Karpas-422 (cell line): ENCODE data around the gene BACH2. TPM values are rescaled to one million over a fixed set of nuclear protein-coding genes. Genes with fewer than 3 reads are reported as not detected.
"Not testable (repeated sequence)": the region's sequence is repeated elsewhere in the genome, so short reads cannot be mapped to it uniquely, and the experiment has no call there.

ENCODE experiments used
- DNase-seq: peaks from one replicate; pipeline ENCODE4 v3.0.0-alpha.2; 2015
- H2AFZ ChIP-seq: fragments of 200-600 bp; sonication (generic); 2 replicates; pipeline ENCODE4 v1.6.1; 2014; ENCODE audit warnings: antibody characterized with exemption, low read length, mixed read lengths
- H3K27ac ChIP-seq: fragments of 200-600 bp; sonication (generic); 2 replicates; pipeline ENCODE4 v1.5.1; 2014; ENCODE audit warnings: mild to moderate bottlenecking, low read length, moderate library complexity
- H3K27me3 ChIP-seq: fragments of 200-600 bp; sonication (generic); 2 replicates; pipeline ENCODE4 v1.6.1; 2014; ENCODE audit warnings: low read length, mixed read lengths
- H3K36me3 ChIP-seq: fragments of 200-600 bp; sonication (generic); 2 replicates; pipeline ENCODE4 v1.6.1; 2014; ENCODE audit warnings: low read length, mixed read lengths; ENCODE audit not compliant: insufficient read depth
- H3K4me1 ChIP-seq: fragments of 200-600 bp; sonication (generic); 2 replicates; pipeline ENCODE4 v1.6.1; 2014; ENCODE audit warnings: mild to moderate bottlenecking, low read length, mixed read lengths
- H3K4me2 ChIP-seq: fragments of 200-600 bp; sonication (generic); 2 replicates; pipeline ENCODE4 v1.6.1; 2014; ENCODE audit warnings: low read length, low read depth, mild to moderate bottlenecking; ENCODE audit not compliant: poor library complexity, severe bottlenecking
- H3K4me3 ChIP-seq: fragments of 200-600 bp; sonication (generic); 2 replicates; pipeline ENCODE4 v1.5.1; 2014; ENCODE audit warnings: mild to moderate bottlenecking, antibody characterized with exemption, low read length, mixed read lengths
- H3K79me2 ChIP-seq: fragments of 200-600 bp; sonication (generic); 2 replicates; pipeline ENCODE4 v1.6.1; 2014; ENCODE audit warnings: mild to moderate bottlenecking, low read length, mixed read lengths
- H3K9ac ChIP-seq: fragments of 200-600 bp; sonication (generic); 2 replicates; pipeline ENCODE4 v1.6.0; 2014; ENCODE audit warnings: low read length
- H3K9me2 ChIP-seq: fragments of 200-600 bp; sonication (generic), shearing (Covaris generic); replicated peaks from 2 replicates; pipeline ENCODE4 v1.6.0; 2014; ENCODE audit warnings: mild to moderate bottlenecking, low read length, moderate library complexity; ENCODE audit not compliant: insufficient read depth
- H3K9me3 ChIP-seq: fragments of 300-700, 200-600 bp; sonication (generic); 2 replicates; pipeline ENCODE4 v1.6.1; 2014; ENCODE audit warnings: low read length, mixed read lengths
- H4K20me1 ChIP-seq: fragments of 200-600 bp; sonication (generic); 2 replicates; pipeline ENCODE4 v1.6.1; 2014; ENCODE audit warnings: mild to moderate bottlenecking, antibody characterized with exemption, low read length, low read depth; ENCODE audit not compliant: insufficient read depth
- total RNA-seq: library from RNA; depleted of rRNA; stranded (reverse); fragments of >200 nt; shearing (Covaris generic); gene quantifications from 2 replicates; pipeline ENCODE4 v1.2.3, GENCODE V29; 2014; ENCODE audit warnings: low replicate concordance

Gene BACH2
- total RNA-seq, 1 experiment from 2014 or later: 3.2 TPM

- H3K27ac ChIP-seq, H3K4me3 ChIP-seq, H3K9me3 ChIP-seq, H3K27me3 ChIP-seq, H3K9me2 ChIP-seq, H3K9ac ChIP-seq, H3K36me3 ChIP-seq, H3K4me2 ChIP-seq, H4K20me1 ChIP-seq, H2AFZ ChIP-seq, DNase-seq, H3K79me2 ChIP-seq, H3K4me1 ChIP-seq: not testable (repeated sequence)
Measured at GRCh38 chr6:90059178-90059577, 237.5 kb downstream of the BACH2 start.

- H3K4me3 ChIP-seq, H3K4me1 ChIP-seq, DNase-seq, H4K20me1 ChIP-seq, H3K9ac ChIP-seq, H3K27ac ChIP-seq, H3K27me3 ChIP-seq, H3K79me2 ChIP-seq, H2AFZ ChIP-seq, H3K9me2 ChIP-seq, H3K4me2 ChIP-seq, H3K9me3 ChIP-seq, H3K36me3 ChIP-seq: not testable (repeated sequence)
Measured at GRCh38 chr6:90055924-90056323, 240.7 kb downstream of the BACH2 start.

- not testable (repeated sequence) for DNase-seq, H3K4me1 ChIP-seq, H3K27me3 ChIP-seq, H3K4me2 ChIP-seq, H4K20me1 ChIP-seq, H3K36me3 ChIP-seq, H3K9ac ChIP-seq, H2AFZ ChIP-seq, H3K79me2 ChIP-seq, H3K4me3 ChIP-seq, H3K9me3 ChIP-seq, H3K9me2 ChIP-seq, H3K27ac ChIP-seq
Measured at GRCh38 chr6:90054193-90054592, 242.4 kb downstream of the BACH2 start.

GRCh38 chr6:90053614-90054013 is 243.0 kb downstream of the BACH2 start:
- H3K27ac ChIP-seq: no peak overlapping the region
- H3K9me2 ChIP-seq: no peaks in the 10 kb centered on the region
- no peak overlapping the region for H3K9ac ChIP-seq
- H3K9me3 ChIP-seq: no peaks in the 10 kb centered on the region
- no peaks in the 10 kb centered on the region for H4K20me1 ChIP-seq
- H3K4me1 ChIP-seq: no peaks in the 10 kb centered on the region
- no peak overlapping the region for H3K4me3 ChIP-seq
- H2AFZ ChIP-seq: no peak overlapping the region
- no peaks in the 10 kb centered on the region for H3K27me3 ChIP-seq
- no peak overlapping the region for H3K4me2 ChIP-seq
- no peaks in the 10 kb centered on the region for H3K79me2 ChIP-seq
- H3K36me3 ChIP-seq: no peaks in the 10 kb centered on the region
- no peak for DNase-seq

GRCh38 chr6:90049295-90049694 is 247.3 kb downstream of the BACH2 start:
- Histone ChIP-seq H3K4me3 (no peak overlapping the region), H3K36me3 (no peaks in the 10 kb centered on the region), H4K20me1 (no peaks in the 10 kb centered on the region), H3K27ac (no peak overlapping the region), H3K4me2 (no peak overlapping the region), H3K79me2 (no peaks in the 10 kb centered on the region), H3K9me2 (no peaks in the 10 kb centered on the region), H3K27me3 (no peaks in the 10 kb centered on the region), H2AFZ (no peak overlapping the region), H3K4me1 (no peaks in the 10 kb centered on the region), H3K9me3 (no peaks in the 10 kb centered on the region), H3K9ac (no peak overlapping the region)
- no peak for DNase-seq

GRCh38 chr6:90048206-90048967 is 248.3 kb downstream of the BACH2 start:
- Histone ChIP-seq H3K9me2 (no peaks in the 10 kb centered on the region), H2AFZ (no peak overlapping the region), H3K4me2 (no peak overlapping the region), H3K27me3 (no peaks in the 10 kb centered on the region), H4K20me1 (no peaks in the 10 kb centered on the region), H3K36me3 (no peaks in the 10 kb centered on the region), H3K79me2 (no peaks in the 10 kb centered on the region), H3K9me3 (no peaks in the 10 kb centered on the region), H3K9ac (no peak overlapping the region), H3K27ac (no peak overlapping the region), H3K4me3 (no peak overlapping the region), H3K4me1 (no peaks in the 10 kb centered on the region)
- no peak for DNase-seq

- no peaks in the 10 kb centered on the region for H3K4me1 ChIP-seq
- H3K9me2 ChIP-seq: no peaks in the 10 kb centered on the region
- H3K79me2 ChIP-seq: no peaks in the 10 kb centered on the region
- H2AFZ ChIP-seq: no peak overlapping the region
- H3K36me3 ChIP-seq: no peaks in the 10 kb centered on the region
- no peak overlapping the region for H3K9ac ChIP-seq
- H4K20me1 ChIP-seq: no peaks in the 10 kb centered on the region
- no peak overlapping the region for H3K4me3 ChIP-seq
- no peak overlapping the region for H3K4me2 ChIP-seq
- H3K9me3 ChIP-seq: no peaks in the 10 kb centered on the region
- no peaks in the 10 kb centered on the region for H3K27me3 ChIP-seq
- H3K27ac ChIP-seq: no peak overlapping the region
- no peak for DNase-seq
Measured at GRCh38 chr6:90045535-90045934, 251.1 kb downstream of the BACH2 start.

- no peaks in the 10 kb centered on the region for H4K20me1 ChIP-seq
- no peak overlapping the region for H3K9ac ChIP-seq
- no peaks in the 10 kb centered on the region for H3K27me3 ChIP-seq
- H3K9me3 ChIP-seq: no peaks in the 10 kb centered on the region
- no peak overlapping the region for H3K4me3 ChIP-seq
- H3K79me2 ChIP-seq: no peaks in the 10 kb centered on the region
- no peak overlapping the region for H2AFZ ChIP-seq
- no peak overlapping the region for H3K4me2 ChIP-seq
- H3K9me2 ChIP-seq: no peaks in the 10 kb centered on the region
- no peak overlapping the region for H3K27ac ChIP-seq
- H3K4me1 ChIP-seq: no peaks in the 10 kb centered on the region
- no peak for DNase-seq
- no peaks in the 10 kb centered on the region for H3K36me3 ChIP-seq
Measured at GRCh38 chr6:90044833-90045381, 251.7 kb downstream of the BACH2 start.
